DOHH2 (cell line): ENCODE data around the gene CNGB1.

Experiments used
- EZH2phosphoT487 ChIP-seq: fragments of 200-600 bp; sonication (generic); IDR thresholded peaks from 2 replicates; pipeline ENCODE4 v1.6.1; 2017; ENCODE audit warnings: borderline replicate concordance, mild to moderate bottlenecking, antibody characterized with exemption, low read length, moderate library complexity, mixed read lengths
- TF ChIP-seq, protein P1 (sequence below): fragments of 200-600 bp; sonication (generic); IDR thresholded peaks from one replicate; pipeline ENCODE4 v1.5.1; 2014; ENCODE audit warnings: antibody characterized with exemption, mild to moderate bottlenecking, low read depth, low read length; ENCODE audit not compliant: poor library complexity, severe bottlenecking

DNA sequence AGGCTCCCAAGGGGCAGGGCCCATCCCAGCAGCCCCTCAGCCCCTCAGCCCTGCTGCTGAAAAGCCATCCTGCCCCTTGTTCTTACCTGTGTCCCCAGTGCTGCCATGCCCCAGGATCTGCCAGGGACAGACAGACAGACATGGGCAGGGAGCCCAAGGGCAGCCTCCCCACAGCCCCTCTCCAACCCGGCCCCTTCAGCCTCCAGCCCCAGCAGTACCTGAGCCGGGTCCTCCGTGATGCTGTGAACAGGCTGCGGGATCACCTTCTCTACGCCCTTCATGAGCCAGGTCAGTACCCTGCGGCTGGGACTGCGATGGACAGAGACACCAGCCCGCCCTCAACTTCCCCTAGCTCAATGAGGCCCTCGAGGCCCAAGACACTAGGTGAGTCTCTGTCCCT lies 8.2 kb downstream of the CNGB1 start:
- TF ChIP-seq, protein P1, sequence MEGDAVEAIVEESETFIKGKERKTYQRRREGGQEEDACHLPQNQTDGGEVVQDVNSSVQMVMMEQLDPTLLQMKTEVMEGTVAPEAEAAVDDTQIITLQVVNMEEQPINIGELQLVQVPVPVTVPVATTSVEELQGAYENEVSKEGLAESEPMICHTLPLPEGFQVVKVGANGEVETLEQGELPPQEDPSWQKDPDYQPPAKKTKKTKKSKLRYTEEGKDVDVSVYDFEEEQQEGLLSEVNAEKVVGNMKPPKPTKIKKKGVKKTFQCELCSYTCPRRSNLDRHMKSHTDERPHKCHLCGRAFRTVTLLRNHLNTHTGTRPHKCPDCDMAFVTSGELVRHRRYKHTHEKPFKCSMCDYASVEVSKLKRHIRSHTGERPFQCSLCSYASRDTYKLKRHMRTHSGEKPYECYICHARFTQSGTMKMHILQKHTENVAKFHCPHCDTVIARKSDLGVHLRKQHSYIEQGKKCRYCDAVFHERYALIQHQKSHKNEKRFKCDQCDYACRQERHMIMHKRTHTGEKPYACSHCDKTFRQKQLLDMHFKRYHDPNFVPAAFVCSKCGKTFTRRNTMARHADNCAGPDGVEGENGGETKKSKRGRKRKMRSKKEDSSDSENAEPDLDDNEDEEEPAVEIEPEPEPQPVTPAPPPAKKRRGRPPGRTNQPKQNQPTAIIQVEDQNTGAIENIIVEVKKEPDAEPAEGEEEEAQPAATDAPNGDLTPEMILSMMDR: no peak
- TF ChIP-seq EZH2phosphoT487: no peak
